Endodermal cell (in vitro differentiated cells): ENCODE measurements around the gene CNTLN. TPM values are rescaled to one million over a fixed set of nuclear protein-coding genes. Genes with fewer than 3 reads are reported as not detected.

Experiments used
- DNase-seq: peaks from one replicate; pipeline ENCODE4 v3.0.0-alpha.2; 2017
- H3K27ac ChIP-seq: 2 replicates; pipeline ENCODE4 v1.5.1; 2013; ENCODE audit warnings: mild to moderate bottlenecking, low read depth, low read length, moderate library complexity
- H3K27me3 ChIP-seq: 2 replicates; pipeline ENCODE4 v1.6.1; 2013; ENCODE audit warnings: mild to moderate bottlenecking, low read length, moderate library complexity; ENCODE audit not compliant: insufficient read depth, control insufficient read depth, poor library complexity, severe bottlenecking
- H3K36me3 ChIP-seq: 2 replicates; pipeline ENCODE4 v1.7.0; 2013; ENCODE audit warnings: mild to moderate bottlenecking, low read length, moderate library complexity; ENCODE audit not compliant: control insufficient read depth, insufficient read depth
- H3K4me1 ChIP-seq: one replicate; pipeline ENCODE4 v1.7.0; 2013; ENCODE audit warnings: low read length; ENCODE audit not compliant: control insufficient read depth, insufficient read depth
- H3K4me3 ChIP-seq: 2 replicates; pipeline ENCODE4 v1.5.1; 2013; ENCODE audit warnings: mild to moderate bottlenecking, low read length, moderate library complexity
- H3K9ac ChIP-seq: 2 replicates; pipeline ENCODE4 v1.6.1; 2013; ENCODE audit warnings: mild to moderate bottlenecking, low read length, moderate library complexity; ENCODE audit not compliant: poor library complexity, severe bottlenecking; ENCODE audit errors: extremely low read depth
- H3K9me3 ChIP-seq: 2 replicates; pipeline ENCODE4 v1.6.1; 2013; ENCODE audit warnings: mild to moderate bottlenecking, low read length, moderate library complexity; ENCODE audit not compliant: control insufficient read depth
- H3K27ac Mint-ChIP-seq: 2 replicates; pipeline ENCODE4 v1.8.0; 2020; ENCODE audit warnings: mixed read lengths
- H3K27me3 Mint-ChIP-seq: 2 replicates; pipeline ENCODE4 v1.8.0; 2021; ENCODE audit warnings: mild to moderate bottlenecking, mixed read lengths; ENCODE audit not compliant: insufficient read depth
- H3K36me3 Mint-ChIP-seq: 2 replicates; pipeline ENCODE4 v1.8.0; 2020; ENCODE audit warnings: low read depth, mixed read lengths
- H3K4me1 Mint-ChIP-seq: 2 replicates; pipeline ENCODE4 v1.8.0; 2020; ENCODE audit warnings: mixed read lengths
- H3K4me3 Mint-ChIP-seq: 2 replicates; pipeline ENCODE4 v1.8.0; 2020; ENCODE audit warnings: mild to moderate bottlenecking, moderate library complexity, mixed read lengths
- H3K9me3 Mint-ChIP-seq: 2 replicates; pipeline ENCODE4 v1.8.0; 2020; ENCODE audit warnings: mild to moderate bottlenecking, mixed read lengths
- WGBS, 2 experiments: methylation state at CpG; one replicate each; pipeline versions ENCODE4 v1.1.5 to v1.1.7; 2013; ENCODE audit warnings: missing lambda C conversion rate in 2 of 2, mixed read lengths in 1 of 2; ENCODE audit not compliant: insufficient coverage in 1 of 2, insufficient read length in 1 of 2; 5-methylcytosine and 5-hydroxymethylcytosine counted together
- total RNA-seq, 2 donors: library from RNA; stranded (reverse); fragmentation: NEBNext Ultra II Directional in 1 of 2; extraction: Animal tissue kit (Norgen Biotek cat#: 25700) in 1 of 2; gene quantifications; 2 replicates in 1 of 2; 3 replicates in 1 of 2; pipeline ENCODE4 v1.2.1, GENCODE V29; 2021
- TF ChIP-seq, protein P1 (sequence below): fragments of 200-600 bp; sonication (generic); conservative IDR thresholded peaks from 2 replicates; pipeline ENCODE4 v1.5.0; 2021; ENCODE audit warnings: antibody characterized with exemption, mild to moderate bottlenecking

CNTLN gene
- total RNA-seq, 2 donors from 2014 or later = 12.4 to 13.7 TPM

DNA sequence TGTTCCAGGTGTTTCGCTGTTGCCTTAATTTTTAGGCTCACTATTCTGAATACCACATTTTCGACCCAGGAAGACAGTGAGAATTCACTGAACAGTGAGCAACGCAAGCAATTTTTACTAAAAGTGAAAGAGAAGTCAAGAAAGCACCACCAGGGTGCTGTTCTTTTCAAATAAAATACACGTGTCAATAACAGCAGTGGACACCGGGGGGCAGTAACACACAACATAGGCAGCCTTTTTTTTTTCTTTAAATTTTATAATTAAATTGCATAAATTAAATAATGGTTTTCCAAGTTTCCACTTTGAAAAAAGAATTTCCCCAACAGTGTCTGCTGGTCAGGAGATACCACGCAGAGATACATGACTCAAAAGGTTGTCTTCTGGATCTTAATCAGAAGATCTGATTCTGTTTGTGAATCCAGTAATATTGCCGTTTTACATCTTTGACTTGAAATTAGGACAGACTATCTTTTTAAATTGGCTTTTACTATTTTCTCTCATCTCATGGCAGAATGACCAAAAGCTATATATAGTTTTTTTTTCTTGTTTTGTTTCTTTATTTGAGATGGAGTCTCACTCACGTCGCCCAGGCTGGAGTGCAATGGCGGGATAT, 396.9 kb downstream of the CNTLN start:
- H3K27me3 Mint-ChIP-seq = no peaks in the 10 kb centered on the region
- no peaks in the 10 kb centered on the region for H3K9me3 Mint-ChIP-seq
- peak; percentile 81 for DNase-seq
- H3K4me1 ChIP-seq = no peaks in the 10 kb centered on the region
- H3K4me3 Mint-ChIP-seq = no peak overlapping the region
- no peak overlapping the region for H3K4me3 ChIP-seq
- no peaks in the 10 kb centered on the region for H3K9me3 ChIP-seq
- no peaks in the 10 kb centered on the region for H3K36me3 Mint-ChIP-seq
- no peaks in the 10 kb centered on the region for H3K27me3 ChIP-seq
- no peaks in the 10 kb centered on the region for H3K4me1 Mint-ChIP-seq
- WGBS, 2 experiments = 50 to 65% methylated on average over 7 to 10 of the region's 10 CpGs
- no peak overlapping the region for H3K9ac ChIP-seq
- no peak overlapping the region for H3K27ac ChIP-seq
- H3K36me3 ChIP-seq = no peaks in the 10 kb centered on the region
- TF ChIP-seq, protein P1, sequence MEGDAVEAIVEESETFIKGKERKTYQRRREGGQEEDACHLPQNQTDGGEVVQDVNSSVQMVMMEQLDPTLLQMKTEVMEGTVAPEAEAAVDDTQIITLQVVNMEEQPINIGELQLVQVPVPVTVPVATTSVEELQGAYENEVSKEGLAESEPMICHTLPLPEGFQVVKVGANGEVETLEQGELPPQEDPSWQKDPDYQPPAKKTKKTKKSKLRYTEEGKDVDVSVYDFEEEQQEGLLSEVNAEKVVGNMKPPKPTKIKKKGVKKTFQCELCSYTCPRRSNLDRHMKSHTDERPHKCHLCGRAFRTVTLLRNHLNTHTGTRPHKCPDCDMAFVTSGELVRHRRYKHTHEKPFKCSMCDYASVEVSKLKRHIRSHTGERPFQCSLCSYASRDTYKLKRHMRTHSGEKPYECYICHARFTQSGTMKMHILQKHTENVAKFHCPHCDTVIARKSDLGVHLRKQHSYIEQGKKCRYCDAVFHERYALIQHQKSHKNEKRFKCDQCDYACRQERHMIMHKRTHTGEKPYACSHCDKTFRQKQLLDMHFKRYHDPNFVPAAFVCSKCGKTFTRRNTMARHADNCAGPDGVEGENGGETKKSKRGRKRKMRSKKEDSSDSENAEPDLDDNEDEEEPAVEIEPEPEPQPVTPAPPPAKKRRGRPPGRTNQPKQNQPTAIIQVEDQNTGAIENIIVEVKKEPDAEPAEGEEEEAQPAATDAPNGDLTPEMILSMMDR = peak; percentile 92
- H3K27ac Mint-ChIP-seq = no peak overlapping the region

DNA sequence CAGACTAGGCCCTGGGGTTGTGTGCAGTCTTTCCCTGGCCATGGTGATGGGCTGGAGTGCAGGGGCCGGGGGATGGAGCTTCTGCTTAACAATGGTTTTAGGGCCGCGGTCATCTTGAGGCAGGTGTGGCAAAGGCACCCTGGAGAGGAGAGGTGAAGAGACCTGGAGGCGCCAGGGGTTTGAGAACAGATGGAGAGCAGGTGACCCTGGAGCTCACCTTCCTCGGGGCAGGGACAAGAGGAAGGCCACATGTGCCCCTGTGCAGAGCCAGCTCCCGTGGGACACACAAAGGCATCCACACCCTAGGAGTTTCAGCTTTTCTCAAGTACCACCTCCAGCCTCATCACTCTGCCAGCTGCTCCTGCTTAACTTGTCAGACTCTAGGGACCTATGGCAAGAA, 397.6 kb downstream of the CNTLN start:
- H3K4me3 Mint-ChIP-seq = no peak overlapping the region
- no peak overlapping the region for H3K4me3 ChIP-seq
- no peaks in the 10 kb centered on the region for H3K27me3 ChIP-seq
- H3K4me1 ChIP-seq = no peaks in the 10 kb centered on the region
- TF ChIP-seq, protein P1 = no peak
- 89 to 100% methylated on average over 3 to 6 of the region's 6 CpGs for WGBS, 2 experiments
- H3K36me3 Mint-ChIP-seq = no peaks in the 10 kb centered on the region
- H3K4me1 Mint-ChIP-seq = no peaks in the 10 kb centered on the region
- no peak for DNase-seq
- H3K36me3 ChIP-seq = no peaks in the 10 kb centered on the region
- no peaks in the 10 kb centered on the region for H3K27me3 Mint-ChIP-seq
- H3K9ac ChIP-seq = no peak overlapping the region
- H3K27ac ChIP-seq = no peak overlapping the region
- H3K9me3 Mint-ChIP-seq = no peaks in the 10 kb centered on the region
- no peaks in the 10 kb centered on the region for H3K9me3 ChIP-seq
- peak overlapping the region; percentile 57 for H3K27ac Mint-ChIP-seq

GRCh38 chr9:17535176-17535575, 400.3 kb downstream of the CNTLN start:
- TF ChIP-seq, protein P1 = no peak
- Histone ChIP-seq H3K4me3 (no peak overlapping the region), H3K36me3 (no peaks in the 10 kb centered on the region), H3K9me3 (peaks cover 12% of the 10 kb centered on the region), H3K9ac (no peak overlapping the region), H3K27ac (no peak overlapping the region), H3K27me3 (no peaks in the 10 kb centered on the region), H3K4me1 (no peaks in the 10 kb centered on the region)
- H3K27ac Mint-ChIP-seq = no peak overlapping the region
- no peaks in the 10 kb centered on the region for H3K36me3 Mint-ChIP-seq
- no peaks in the 10 kb centered on the region for H3K27me3 Mint-ChIP-seq
- H3K4me3 Mint-ChIP-seq = no peak overlapping the region
- H3K9me3 Mint-ChIP-seq = peaks cover 16% of the 10 kb centered on the region
- no peaks in the 10 kb centered on the region for H3K4me1 Mint-ChIP-seq
- DNase-seq = no peak
- WGBS, 2 experiments = 94 to 96% methylated on average over 3 of the region's 3 CpGs
